GM19099 (cell line): ENCODE data around the gene SRPRB.

Source experiments
- POLR2A ChIP-seq: IDR thresholded peaks from 3 replicates; pipeline ENCODE4 v1.6.1; 2011; ENCODE audit warnings: low read depth; ENCODE audit not compliant: insufficient read length; ENCODE audit errors: extremely low read depth

SRPRB gene

GRCh38 chr3:133804896-133805295, 719 bp upstream of the SRPRB start:
- TF ChIP-seq POLR2A, result no peak

DNA sequence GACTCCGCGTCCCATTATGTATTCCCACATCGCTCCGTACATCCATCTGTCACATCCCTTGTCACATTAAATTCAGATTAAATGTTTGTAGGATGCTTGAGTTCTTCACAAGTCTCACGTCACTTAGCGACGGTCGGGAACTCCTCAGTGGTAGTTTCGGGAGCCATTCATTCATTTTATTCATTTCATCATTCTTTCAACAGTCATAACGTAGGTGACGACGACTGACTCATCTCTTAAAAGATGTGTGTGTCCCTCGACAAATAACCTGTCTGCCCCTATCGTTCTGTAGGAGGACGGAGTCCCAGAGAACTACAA, 272 bp upstream of the SRPRB start:
- TF ChIP-seq POLR2A, result no peak

GRCh38 chr3:133812872-133813271, 7.3 kb downstream of the SRPRB start:
- TF ChIP-seq POLR2A, result no peak

- TF ChIP-seq POLR2A, result no peak
Measured at GRCh38 chr3:133815386-133815785, 9.8 kb downstream of the SRPRB start.

DNA sequence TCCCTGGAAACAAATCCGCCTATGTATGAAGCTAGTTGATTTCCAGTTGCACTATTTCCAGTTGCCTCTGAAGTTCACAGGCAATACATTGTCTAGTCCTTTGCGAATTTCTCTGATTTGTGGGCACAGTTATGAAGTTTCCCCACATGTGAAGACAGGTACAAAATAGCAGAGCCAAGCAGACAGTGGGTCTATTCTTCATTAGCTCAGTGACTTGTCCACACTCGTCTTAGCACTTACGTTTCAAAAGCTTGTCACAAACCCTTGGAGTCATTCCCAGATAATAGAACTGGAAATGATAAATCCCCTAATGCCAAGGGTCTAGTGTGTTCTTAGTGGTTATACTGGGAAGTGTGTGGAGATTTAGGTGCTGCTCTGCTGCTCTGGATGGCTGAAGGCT, 14.5 kb downstream of the SRPRB start:
- TF ChIP-seq POLR2A, result no peak

DNA sequence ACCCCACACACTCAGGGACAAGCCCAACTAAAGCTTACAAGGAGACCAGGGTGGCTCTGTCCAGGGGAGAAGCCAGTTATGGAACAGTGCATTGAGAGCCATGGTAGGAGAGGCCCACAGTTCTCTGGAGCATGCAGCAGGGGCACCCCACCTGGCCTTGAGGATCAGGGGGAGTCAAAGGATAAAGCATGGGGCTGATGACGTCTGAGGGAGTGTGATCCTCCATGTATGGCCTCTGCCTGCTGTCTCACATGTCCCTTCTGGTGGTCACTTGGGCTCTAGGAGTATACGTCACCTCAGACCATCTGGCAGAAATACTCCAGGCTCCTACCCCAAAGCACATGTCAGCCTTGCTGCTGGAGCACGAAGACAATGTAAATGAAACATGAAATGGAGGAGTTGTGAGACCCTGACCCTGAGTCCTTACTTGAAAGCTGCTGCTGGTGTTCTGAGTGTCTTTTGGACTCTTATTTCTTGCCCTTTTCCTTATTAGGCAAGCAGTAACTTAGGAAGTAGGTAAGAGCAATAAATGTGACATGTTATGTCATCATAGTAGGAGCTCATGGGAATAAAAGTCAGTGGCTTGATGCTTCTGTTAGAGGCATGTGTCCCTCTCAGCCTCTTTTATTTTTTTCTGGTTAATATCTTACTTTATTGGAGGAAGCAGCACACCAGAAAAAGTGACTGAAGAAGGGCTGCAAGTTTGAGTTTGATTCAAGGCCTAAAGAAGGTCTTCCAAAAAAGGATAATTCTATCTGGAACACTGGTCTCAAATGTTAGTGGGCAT, 15.5 kb downstream of the SRPRB start:
- no peak for TF ChIP-seq POLR2A

DNA sequence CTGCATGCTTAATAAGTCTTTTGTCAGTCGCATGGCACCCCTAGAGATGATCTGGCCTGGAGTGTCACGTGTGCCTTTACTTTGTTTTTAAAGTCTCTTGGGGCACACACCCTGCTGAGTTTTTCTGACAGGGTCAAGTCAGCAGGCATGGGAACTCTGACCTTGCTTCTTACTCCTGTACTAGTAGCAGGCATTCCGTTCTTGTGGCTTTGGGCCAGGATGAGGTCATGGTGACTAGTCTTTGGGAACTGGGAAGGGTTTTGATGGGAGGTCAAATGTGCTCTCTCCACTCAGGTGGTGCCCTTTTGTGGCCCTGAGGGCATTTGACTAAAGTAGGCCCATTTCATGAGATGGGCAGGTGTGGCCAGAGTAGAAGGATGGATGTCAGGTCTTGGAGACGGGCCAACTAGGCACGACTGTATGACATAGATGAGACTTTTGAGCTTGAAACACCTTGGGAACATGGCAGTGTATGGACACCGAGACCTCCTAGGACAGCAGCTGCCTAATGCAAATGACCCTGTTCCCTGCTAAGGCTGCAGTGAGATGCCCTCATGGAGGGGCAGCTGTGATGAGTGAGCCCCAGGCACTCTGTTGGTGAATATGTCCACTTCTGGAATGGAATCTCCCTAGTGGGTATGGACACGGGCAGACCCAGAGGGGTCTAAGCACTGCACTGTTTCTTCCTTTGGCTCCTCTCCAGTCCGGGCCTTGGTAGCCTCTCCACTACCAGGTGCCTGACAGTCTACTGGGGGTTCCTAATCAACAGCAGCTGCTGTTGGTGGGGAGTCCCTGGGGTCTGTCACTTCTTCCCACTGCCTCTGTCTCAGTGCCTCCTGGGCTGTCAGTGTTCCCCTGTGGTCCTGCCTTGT, 16.4 kb downstream of the SRPRB start:
- TF ChIP-seq POLR2A, result no peak

GRCh38 chr3:133824961-133825485, 19.4 kb downstream of the SRPRB start:
- no peak for TF ChIP-seq POLR2A

DNA sequence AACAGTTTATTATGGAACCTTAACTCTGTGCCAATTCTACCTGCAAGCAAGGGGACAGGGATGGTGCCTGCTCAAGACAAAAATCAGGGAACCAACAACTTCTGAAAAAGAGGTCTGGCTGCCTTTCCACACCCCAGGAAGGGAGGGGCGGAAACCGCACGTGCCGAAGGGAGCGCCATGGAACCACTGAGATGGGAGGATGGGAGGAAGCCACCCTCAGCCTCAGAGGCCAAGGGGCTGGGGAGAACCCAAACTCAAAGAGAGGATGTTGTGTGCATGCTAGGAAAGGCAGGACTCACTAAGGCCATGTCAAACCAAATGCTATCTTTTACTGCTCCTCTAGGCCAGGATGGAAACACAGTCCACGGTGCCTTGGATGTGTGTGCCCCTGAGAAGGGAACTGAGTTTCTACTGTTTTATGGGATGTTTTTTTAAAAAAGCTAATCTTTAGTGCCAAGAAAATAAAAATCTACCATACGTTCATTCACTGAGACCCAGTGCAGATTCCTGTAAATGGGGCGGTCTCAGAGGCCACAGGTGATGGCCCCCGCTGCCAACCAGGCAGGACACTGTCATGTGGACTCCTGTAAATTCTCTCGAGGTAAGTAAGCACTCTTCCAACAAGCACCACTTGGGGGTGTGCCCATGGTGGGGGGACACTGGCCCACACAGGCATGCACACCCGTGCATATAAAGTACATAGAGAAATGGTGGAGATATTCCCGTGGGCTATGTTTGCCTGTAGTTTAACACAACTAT, 20.5 kb downstream of the SRPRB start:
- no peak for TF ChIP-seq POLR2A

DNA sequence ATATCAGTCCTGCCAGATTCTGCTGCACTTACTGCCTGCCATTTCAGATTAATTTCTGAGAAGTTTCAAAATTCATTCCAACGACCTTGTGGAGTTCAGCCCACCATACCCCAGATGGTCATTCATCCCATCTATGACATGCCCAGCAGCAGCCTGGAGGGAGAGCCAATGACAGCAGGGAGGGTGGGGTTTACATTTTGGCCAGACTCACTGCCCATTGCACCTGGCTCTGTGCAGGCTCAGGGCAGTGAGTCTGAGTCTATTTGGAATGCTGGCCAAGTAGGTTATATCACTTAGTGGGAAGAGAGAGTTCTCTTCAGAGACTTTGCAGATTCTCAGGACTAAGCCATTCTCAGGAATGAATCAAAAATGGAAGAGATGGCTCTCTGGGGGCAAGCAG, 21.5 kb downstream of the SRPRB start:
- no peak for TF ChIP-seq POLR2A

GRCh38 chr3:133827684-133828083, 22.1 kb downstream of the SRPRB start:
- TF ChIP-seq POLR2A, result no peak

DNA sequence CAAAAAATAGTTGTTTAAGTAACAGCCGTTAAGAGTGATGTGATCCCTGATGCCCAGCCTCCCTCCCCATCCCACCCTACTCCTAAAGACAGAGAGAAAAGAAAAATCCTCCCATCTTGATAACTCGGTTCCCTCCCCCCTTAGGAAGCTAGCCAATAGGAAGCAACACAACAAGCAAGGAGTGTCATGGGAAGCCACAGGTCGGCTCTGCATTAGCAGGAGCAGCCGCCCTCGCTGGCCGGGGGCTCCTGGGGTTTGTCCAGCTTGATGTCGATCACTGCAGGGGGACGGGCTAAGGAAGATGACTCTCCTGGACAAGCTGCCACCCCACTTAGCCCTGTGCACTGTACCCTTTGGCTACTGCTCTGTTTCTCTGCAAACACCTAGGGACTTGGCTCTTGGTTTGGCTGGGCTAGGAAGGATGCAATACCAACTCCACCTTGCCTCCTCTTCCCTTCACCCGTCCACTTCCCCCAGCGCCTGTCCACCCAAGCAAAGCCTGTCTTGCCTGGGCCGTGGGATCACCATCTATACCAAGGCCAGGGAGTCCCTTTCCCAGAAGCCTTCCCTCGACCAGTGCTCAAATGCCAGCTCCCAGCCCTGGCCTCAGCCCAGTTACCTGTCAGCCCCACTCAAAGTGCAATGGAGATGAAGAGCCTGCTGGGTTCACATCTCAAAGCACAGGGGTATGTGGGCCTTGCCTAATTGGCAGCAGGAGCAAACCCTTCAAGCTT, 23.1 kb downstream of the SRPRB start:
- TF ChIP-seq POLR2A, result no peak

DNA sequence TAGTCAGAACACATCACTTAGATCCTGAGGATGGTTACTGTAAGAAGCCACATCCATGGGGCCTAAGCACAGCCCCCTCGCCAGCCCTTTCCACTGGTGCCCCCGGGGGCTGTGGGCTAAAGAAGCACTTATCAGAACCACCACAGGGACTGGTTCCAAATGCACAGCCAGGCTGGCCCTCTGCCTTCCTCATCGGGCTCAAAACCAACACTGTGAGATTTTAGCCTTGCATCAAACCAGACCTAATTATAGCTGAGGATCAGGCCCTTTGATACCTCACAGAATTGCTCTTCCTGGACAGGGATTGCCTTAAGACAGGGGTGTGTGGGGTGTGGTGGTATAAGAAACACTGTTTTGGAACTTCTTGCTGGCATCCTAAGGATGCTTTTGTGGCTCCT, 23.7 kb downstream of the SRPRB start:
- TF ChIP-seq POLR2A, result no peak

DNA sequence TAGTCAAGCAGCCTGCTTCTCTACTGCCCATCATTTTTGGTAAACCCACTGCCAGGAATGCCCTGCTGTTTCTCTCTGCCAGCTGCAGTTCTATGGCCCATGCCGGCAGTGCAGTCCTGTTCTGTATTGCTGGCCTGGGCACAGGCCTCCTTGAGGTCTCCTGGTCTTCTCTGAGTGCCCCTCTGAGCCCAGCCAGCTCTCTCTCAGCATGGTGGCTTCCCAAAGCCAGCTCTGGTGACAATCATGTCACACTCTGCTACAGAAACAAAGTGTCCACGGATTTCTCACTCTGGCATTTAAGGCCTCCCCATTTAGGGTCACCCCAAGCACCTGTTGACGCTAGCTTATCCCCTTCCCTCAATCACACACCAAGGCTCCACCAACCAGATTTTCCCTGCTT, 24.5 kb downstream of the SRPRB start:
- no peak for TF ChIP-seq POLR2A
